Ascending aorta (tissue), 2 donors: Measurements from ENCODE around the gene SLC35G4. TPM values are rescaled to one million over a fixed set of nuclear protein-coding genes. Genes with fewer than 3 reads are reported as not detected.
"Not testable (repeated sequence)": the region's sequence is repeated elsewhere in the genome, so short reads cannot be mapped to it uniquely, and the experiment has no call there.

Experiments
- DNase-seq, 2 donors: peaks; one replicate each; pipeline ENCODE4 v3.0.0-alpha.2; 2019; ENCODE audit warnings: low spot score in 2 of 2
- H3K27ac ChIP-seq, 2 donors: fragments of 200-600 bp; sonication (generic); one replicate each; pipeline ENCODE4 v1.5.1; 2016 to 2017; ENCODE audit warnings: mild to moderate bottlenecking in 1 of 2
- H3K27me3 ChIP-seq: fragments of 200-600 bp; sonication (generic); one replicate; pipeline ENCODE4 v1.5.1; 2017
- H3K36me3 ChIP-seq, 2 donors: fragments of 200-600 bp; sonication (generic); one replicate each; pipeline ENCODE4 v1.5.1; 2016
- H3K4me1 ChIP-seq, 2 donors: fragments of 200-600 bp; sonication (generic); one replicate each; pipeline ENCODE4 v1.5.1; 2016 to 2017; ENCODE audit warnings: mild to moderate bottlenecking in 1 of 2
- H3K4me3 ChIP-seq, 2 donors: fragments of 200-600 bp; sonication (generic); one replicate each; pipeline ENCODE4 v1.5.1; 2016 to 2017; ENCODE audit warnings: mild to moderate bottlenecking in 1 of 2
- H3K9me3 ChIP-seq, 2 donors: fragments of 200-600 bp; sonication (generic); one replicate each; pipeline ENCODE4 v1.5.1; 2016
- intact Hi-C: fragments of 100-400 bp; cut with DNase I; formaldehyde crosslinking; loops from one replicate; pipeline ENCODE4 v1.15.1; 2023
- total RNA-seq: library from RNA; depleted of rRNA; stranded (reverse); fragments of >200 nt; gene quantifications from one replicate; pipeline ENCODE4 v1.1.0, GENCODE V29; 2016
- TF ChIP-seq, protein P1 (sequence below), 3 experiments: fragments of 200-600 bp in 2 of 3; fragments of 450-650 bp in 1 of 3; sonication (generic) in 2 of 3; IDR thresholded peaks; one replicate each; pipeline ENCODE4 v1.5.1; 2016 to 2019; ENCODE audit warnings: antibody characterized with exemption in 3 of 3, mild to moderate bottlenecking in 1 of 3, moderate library complexity in 1 of 3

Gene SLC35G4
- not detected for total RNA-seq

DNA sequence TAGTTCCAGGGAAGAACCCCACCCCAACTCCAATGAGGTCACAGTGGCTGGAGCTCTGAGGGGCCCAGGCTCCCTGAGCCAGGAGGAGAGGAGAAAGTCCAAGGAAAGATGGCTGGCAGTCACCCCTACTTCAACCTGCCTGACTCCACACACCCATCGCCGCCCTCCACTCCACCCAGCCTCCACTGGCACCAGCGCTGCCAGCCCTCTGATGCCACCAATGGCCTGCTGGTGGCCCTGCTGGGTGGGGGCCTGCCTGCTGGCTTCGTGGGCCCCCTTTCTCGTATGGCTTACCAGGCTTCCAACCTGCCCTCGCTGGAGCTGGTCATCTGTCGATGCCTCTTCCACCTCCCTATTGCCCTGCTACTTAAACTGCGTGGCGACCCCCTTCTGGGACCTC lies at the start of gene SLC35G4:
TSS of gene SLC35G4 (plus strand) at position 109 of the 400 bp plus-strand sequence. CDS start at position 109, 0 bp downstream.
- DNase-seq, H3K27ac ChIP-seq, H3K9me3 ChIP-seq, H3K4me1 ChIP-seq, H3K27me3 ChIP-seq, H3K4me3 ChIP-seq, intact Hi-C loops, H3K36me3 ChIP-seq: not testable (repeated sequence)

DNA sequence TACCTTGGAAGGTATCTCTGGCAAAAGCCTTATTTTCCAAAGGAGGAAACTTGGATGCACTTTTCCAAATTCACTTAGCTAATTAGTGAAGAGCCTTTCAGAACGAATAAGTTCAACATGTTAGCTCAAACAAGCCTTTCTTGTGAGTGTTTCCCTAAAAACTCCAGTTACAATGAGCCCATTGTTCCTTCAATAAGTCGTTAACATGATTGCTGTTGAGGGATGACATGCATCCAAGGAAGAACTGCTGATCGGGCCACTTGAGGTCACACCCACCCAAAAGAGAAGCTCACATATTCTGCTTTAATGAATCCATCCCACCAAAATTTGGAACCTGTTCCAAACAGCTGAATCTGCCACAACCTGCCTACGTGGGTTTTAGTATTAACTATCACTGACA lies 48.1 kb upstream of the SLC35G4 start:
- DNase-seq = no peak
- Histone ChIP-seq H3K27me3 (no peaks in the 10 kb centered on the region), H3K36me3 (no peaks in the 10 kb centered on the region), H3K9me3 (no peaks in the 10 kb centered on the region), H3K4me1 (no peaks in the 10 kb centered on the region), H3K27ac (no peak overlapping the region), H3K4me3 (no peak overlapping the region)
- intact Hi-C loops = no loop called here
- TF ChIP-seq, protein P1, sequence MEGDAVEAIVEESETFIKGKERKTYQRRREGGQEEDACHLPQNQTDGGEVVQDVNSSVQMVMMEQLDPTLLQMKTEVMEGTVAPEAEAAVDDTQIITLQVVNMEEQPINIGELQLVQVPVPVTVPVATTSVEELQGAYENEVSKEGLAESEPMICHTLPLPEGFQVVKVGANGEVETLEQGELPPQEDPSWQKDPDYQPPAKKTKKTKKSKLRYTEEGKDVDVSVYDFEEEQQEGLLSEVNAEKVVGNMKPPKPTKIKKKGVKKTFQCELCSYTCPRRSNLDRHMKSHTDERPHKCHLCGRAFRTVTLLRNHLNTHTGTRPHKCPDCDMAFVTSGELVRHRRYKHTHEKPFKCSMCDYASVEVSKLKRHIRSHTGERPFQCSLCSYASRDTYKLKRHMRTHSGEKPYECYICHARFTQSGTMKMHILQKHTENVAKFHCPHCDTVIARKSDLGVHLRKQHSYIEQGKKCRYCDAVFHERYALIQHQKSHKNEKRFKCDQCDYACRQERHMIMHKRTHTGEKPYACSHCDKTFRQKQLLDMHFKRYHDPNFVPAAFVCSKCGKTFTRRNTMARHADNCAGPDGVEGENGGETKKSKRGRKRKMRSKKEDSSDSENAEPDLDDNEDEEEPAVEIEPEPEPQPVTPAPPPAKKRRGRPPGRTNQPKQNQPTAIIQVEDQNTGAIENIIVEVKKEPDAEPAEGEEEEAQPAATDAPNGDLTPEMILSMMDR (IDR thresholded peaks at IDR 0.05) = no peak

DNA sequence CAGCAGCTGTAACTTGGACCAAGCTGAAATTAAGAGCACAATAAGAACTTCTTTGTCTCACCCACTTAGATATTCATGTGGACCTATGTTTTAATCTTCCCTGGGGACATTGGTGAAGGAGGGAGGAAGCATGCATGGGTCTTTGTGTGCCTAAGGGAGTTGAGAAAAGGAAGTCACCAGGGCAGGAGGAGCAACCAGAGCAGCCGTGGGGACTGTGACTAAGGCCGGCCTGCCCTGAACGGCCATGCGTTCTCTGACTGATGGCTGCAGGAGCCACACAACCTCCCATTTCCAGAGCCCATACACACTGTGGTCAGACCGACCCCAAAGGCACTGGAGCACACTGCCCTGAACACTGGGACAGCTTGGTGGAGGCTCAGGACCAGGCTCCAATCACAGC lies 43.7 kb upstream of the SLC35G4 start:
- Histone ChIP-seq H3K36me3 (no peaks in the 10 kb centered on the region), H3K9me3 (no peaks in the 10 kb centered on the region), H3K4me3 (no peak overlapping the region), H3K27me3 (no peaks in the 10 kb centered on the region), H3K4me1 (no peaks in the 10 kb centered on the region), H3K27ac (no peak overlapping the region)
- intact Hi-C loops = no loop called here
- no peak for DNase-seq
- TF ChIP-seq, protein P1 (IDR thresholded peaks at IDR 0.05) = no peak

DNA sequence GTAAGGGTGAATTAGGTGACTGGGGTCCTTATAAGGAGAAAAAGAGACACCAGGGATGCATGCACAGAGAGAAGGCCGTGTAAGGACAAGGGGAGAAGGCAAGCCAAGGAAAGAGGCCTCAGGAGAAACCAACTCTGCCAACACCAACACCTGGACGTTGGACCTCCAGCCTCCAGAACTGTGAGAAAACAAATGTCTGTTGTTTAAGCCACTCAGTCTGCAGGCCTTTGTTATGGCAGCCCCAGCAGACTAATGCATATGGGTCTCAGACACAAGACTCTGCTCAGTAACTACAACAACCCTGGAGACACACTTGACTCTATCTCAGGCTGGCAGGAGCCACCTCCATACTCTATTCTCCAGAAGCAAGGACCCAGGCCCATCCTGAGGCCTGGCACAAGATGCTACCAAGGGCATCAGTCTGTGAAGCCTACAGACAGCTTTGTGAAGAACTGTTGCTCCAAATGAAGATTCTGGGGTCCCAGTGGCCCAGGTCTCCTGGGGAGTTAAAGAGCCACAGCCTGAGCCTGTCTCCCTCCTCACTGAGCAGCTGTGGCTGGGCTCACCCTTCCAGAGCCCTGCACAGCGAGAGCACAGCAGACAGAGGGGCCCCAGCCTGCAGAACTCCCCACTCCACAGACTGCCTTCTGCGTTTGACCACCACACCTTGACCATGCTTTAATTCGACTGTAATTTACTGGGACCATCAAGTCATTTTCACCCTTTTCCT lies 43.0 kb upstream of the SLC35G4 start:
- Histone ChIP-seq H3K9me3 (no peaks in the 10 kb centered on the region), H3K36me3 (no peaks in the 10 kb centered on the region), H3K27me3 (no peaks in the 10 kb centered on the region), H3K4me3 (no peak overlapping the region), H3K27ac (no peak overlapping the region), H3K4me1 (no peaks in the 10 kb centered on the region)
- no peak for DNase-seq
- TF ChIP-seq, protein P1 (IDR thresholded peaks at IDR 0.05) = no peak
- intact Hi-C loops = no loop called here

DNA sequence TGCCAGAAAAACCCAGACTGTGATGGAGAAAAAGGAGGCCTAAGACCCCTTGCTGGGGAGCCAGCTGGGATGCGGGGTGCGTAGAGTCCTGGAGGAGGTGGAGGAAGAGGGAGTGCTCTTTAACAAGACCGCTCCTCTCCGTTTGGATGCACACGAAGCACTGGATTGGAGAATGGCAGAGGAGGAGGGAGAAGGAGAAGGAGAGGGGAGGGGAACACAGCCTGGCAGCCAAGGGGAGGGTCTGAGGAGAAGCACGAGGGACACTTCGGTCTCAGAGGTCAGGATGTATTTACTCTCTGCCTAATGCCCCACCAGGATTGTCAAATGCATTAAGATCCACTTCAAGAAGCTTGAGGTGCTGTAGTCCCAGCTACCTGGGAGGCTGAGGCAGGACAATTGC lies 42.0 kb upstream of the SLC35G4 start:
- intact Hi-C loops = no loop called here
- Histone ChIP-seq H3K9me3 (no peaks in the 10 kb centered on the region), H3K4me1 (no peaks in the 10 kb centered on the region), H3K36me3 (no peaks in the 10 kb centered on the region), H3K27ac (no peak overlapping the region), H3K4me3 (no peak overlapping the region), H3K27me3 (no peaks in the 10 kb centered on the region)
- TF ChIP-seq, protein P1 (IDR thresholded peaks at IDR 0.05) = no peak
- no peak for DNase-seq

DNA sequence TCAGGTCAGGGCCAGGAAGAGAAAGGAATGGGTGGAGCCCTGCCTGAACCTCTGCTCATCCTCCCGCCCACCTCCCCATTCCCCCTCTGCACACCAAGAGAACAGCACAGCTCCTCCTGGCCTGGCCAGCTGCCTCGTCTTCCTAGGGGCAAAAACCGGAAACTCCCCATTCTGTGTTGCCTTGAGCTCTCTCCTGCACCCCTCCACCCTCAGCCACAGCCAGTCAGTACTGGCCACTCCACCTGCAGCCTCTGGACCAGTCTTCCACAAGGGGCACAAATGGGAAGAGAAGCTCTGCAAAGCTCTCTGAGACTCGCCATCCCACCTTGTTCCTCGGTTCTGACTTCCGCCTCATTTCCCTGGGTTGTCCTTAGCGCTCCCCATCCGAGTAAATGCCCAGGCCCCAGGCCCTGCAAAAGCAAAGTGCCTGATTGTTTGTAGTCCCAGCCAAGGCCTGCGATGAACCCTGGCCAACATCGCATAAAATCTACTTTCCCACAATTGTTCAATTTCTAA lies 39.3 kb upstream of the SLC35G4 start:
- intact Hi-C loops = no loop called here
- Histone ChIP-seq H3K36me3 (no peaks in the 10 kb centered on the region), H3K9me3 (no peaks in the 10 kb centered on the region), H3K4me1 (no peaks in the 10 kb centered on the region), H3K4me3 (no peak overlapping the region), H3K27me3 (no peaks in the 10 kb centered on the region), H3K27ac (no peak overlapping the region)
- TF ChIP-seq, protein P1 (IDR thresholded peaks at IDR 0.05) = no peak
- no peak for DNase-seq
